GM19239 (cell line): ENCODE measurements around the gene PPP1R2.
"Not testable (repeated sequence)": the region's sequence is repeated elsewhere in the genome, so short reads cannot be mapped to it uniquely, and the experiment has no call there.

Experiments
- DNase-seq: peaks from one replicate; pipeline ENCODE4 v3.0.0; 2011; ENCODE audit warnings: low spot score; ENCODE audit not compliant: insufficient read length
- FAIRE-seq: peaks from 2 replicates; lab custom pipeline; 2011; peaks lifted over from hg19 to GRCh38; lab: Jason Lieb, UNC

PPP1R2 gene

GRCh38 chr3:195540511-195540910 lies 2.6 kb downstream of the PPP1R2 start:
- no peak for DNase-seq
- peak; percentile 76 for FAIRE-seq

GRCh38 chr3:195540027-195540426 lies 3.1 kb downstream of the PPP1R2 start:
- DNase-seq (no peak), FAIRE-seq (peak; percentile 76)

GRCh38 chr3:195539479-195539878 lies 3.6 kb downstream of the PPP1R2 start:
- FAIRE-seq (no peak), DNase-seq (no peak)

GRCh38 chr3:195537995-195538394 lies 5.1 kb downstream of the PPP1R2 start:
- DNase-seq (no peak), FAIRE-seq (peak; percentile 92)

GRCh38 chr3:195535293-195535692 lies 7.8 kb downstream of the PPP1R2 start:
- DNase-seq = no peak
- no peak for FAIRE-seq

GRCh38 chr3:195532834-195533233 lies 10.3 kb downstream of the PPP1R2 start:
- DNase-seq = no peak
- FAIRE-seq = no peak

- DNase-seq (no peak), FAIRE-seq (peak; percentile 53)
Observed at GRCh38 chr3:195532345-195532744, 10.8 kb downstream of the PPP1R2 start.

GRCh38 chr3:195531683-195532082 lies 11.4 kb downstream of the PPP1R2 start:
- DNase-seq (no peak), FAIRE-seq (no peak)

GRCh38 chr3:195526492-195526891 lies 16.6 kb downstream of the PPP1R2 start:
- no peak for FAIRE-seq
- no peak for DNase-seq

GRCh38 chr3:195524171-195524896 lies 18.8 kb downstream of the PPP1R2 start:
- no peak for FAIRE-seq
- DNase-seq = no peak

- no peak for DNase-seq
- peak; percentile 97 for FAIRE-seq
Observed at GRCh38 chr3:195522254-195523023, 20.7 kb downstream of the PPP1R2 start.

GRCh38 chr3:195517030-195517429 lies 26.1 kb downstream of the PPP1R2 start:
- no peak for FAIRE-seq
- DNase-seq = no peak

GRCh38 chr3:195514610-195515235 lies 28.4 kb downstream of the PPP1R2 start:
- not testable (repeated sequence) for DNase-seq
- peak; percentile 69 for FAIRE-seq

- DNase-seq = no peak
- no peak for FAIRE-seq
Observed at GRCh38 chr3:195512798-195513345, 30.3 kb downstream of the PPP1R2 start.

GRCh38 chr3:195511136-195511535 lies 32.0 kb downstream of the PPP1R2 start:
- no peak for DNase-seq
- no peak for FAIRE-seq

- no peak for FAIRE-seq
- no peak for DNase-seq
Observed at GRCh38 chr3:195508185-195508584, 34.9 kb downstream of the PPP1R2 start.

- FAIRE-seq (no peak), DNase-seq (no peak)
Observed at GRCh38 chr3:195475614-195476013, 67.5 kb downstream of the PPP1R2 start.

- DNase-seq, FAIRE-seq: not testable (repeated sequence)
Observed at GRCh38 chr3:195475116-195475515, 68.0 kb downstream of the PPP1R2 start.

GRCh38 chr3:195468841-195469240 lies 74.3 kb downstream of the PPP1R2 start:
- FAIRE-seq = no peak

GRCh38 chr3:195468391-195468776 lies 74.7 kb downstream of the PPP1R2 start:
- FAIRE-seq (no peak), DNase-seq (no peak)

More at GRCh38 chr3:195468841-195469240, 74.3 kb downstream of the PPP1R2 start:
- no peak for DNase-seq
